Aorta (tissue), 5 donors: ENCODE data around the gene TMCO4. TPM values are rescaled to one million over a fixed set of nuclear protein-coding genes. Genes with fewer than 3 reads are reported as not detected.

Experiments
- ATAC-seq: fragments of 200-7000 bp; cut with Tn5 transposase; one replicate; pipeline ENCODE4 v1.9.1; 2022; ENCODE audit warnings: moderate library complexity; ENCODE audit not compliant: low FRiP score
- DNase-seq, 2 donors: peaks; one replicate each; pipeline ENCODE4 v3.0.0-alpha.2; 2020
- H3K27ac ChIP-seq, 2 donors: one replicate each; pipeline ENCODE4 v1.5.1; 2013; ENCODE audit warnings: low read length in 2 of 2, mild to moderate bottlenecking in 2 of 2, moderate library complexity in 2 of 2, control low read depth in 1 of 2, inconsistent platforms in 1 of 2, low read depth in 1 of 2
- H3K27me3 ChIP-seq, 2 donors: one replicate each; pipeline ENCODE4 v1.6.1; 2013; ENCODE audit warnings: control low read depth in 1 of 2, low read length in 1 of 2, mild to moderate bottlenecking in 1 of 2, moderate library complexity in 1 of 2; ENCODE audit not compliant: insufficient read depth in 2 of 2, control insufficient read depth in 1 of 2
- H3K36me3 ChIP-seq, 2 donors: one replicate each; pipeline ENCODE4 v1.6.1; 2013; ENCODE audit warnings: control low read depth in 1 of 2, low read length in 1 of 2, mild to moderate bottlenecking in 1 of 2; ENCODE audit not compliant: insufficient read depth in 2 of 2, control insufficient read depth in 1 of 2
- H3K4me1 ChIP-seq, 2 donors: one replicate each; pipeline ENCODE4 v1.6.1; 2013; ENCODE audit warnings: low read length in 2 of 2, control low read depth in 1 of 2, mild to moderate bottlenecking in 1 of 2, moderate library complexity in 1 of 2; ENCODE audit not compliant: insufficient read depth in 2 of 2, control insufficient read depth in 1 of 2
- H3K4me3 ChIP-seq, 2 donors: one replicate each; pipeline ENCODE4 v1.5.1; 2013; ENCODE audit warnings: low read length in 2 of 2, control low read depth in 1 of 2, mild to moderate bottlenecking in 1 of 2
- H3K9me3 ChIP-seq: one replicate; pipeline ENCODE4 v1.6.1; 2013; ENCODE audit warnings: mild to moderate bottlenecking, low read length; ENCODE audit not compliant: control insufficient read depth
- WGBS, 2 donors: extraction: QIAGEN DNeasy Blood & Tissue Kit; methylation state at CpG; one replicate each; pipeline ENCODE4 v1.1.7; 2013; 5-methylcytosine and 5-hydroxymethylcytosine counted together
- intact Hi-C, 2 donors: fragments of 100-400 bp; cut with DNase I; formaldehyde crosslinking; loops; one replicate each; pipeline versions ENCODE4 v1.14.2 to v1.15.0; 2022
- polyA plus RNA-seq, 2 donors: library from polyadenylated mRNA; stranded (reverse); fragments of 200-250 nt; gene quantifications; one replicate each; pipeline ENCODE4 v1.2.3, GENCODE V29; 2013
- total RNA-seq, 2 donors: library from RNA; stranded (reverse); fragmentation: NEBNext Ultra II Directional; extraction: Animal tissue kit (Norgen Biotek cat#: 25700); gene quantifications; one replicate each; pipeline ENCODE4 v1.2.1, GENCODE V29; 2021
- donor health status: healthy with polysubstance abuse.
- donor health status: Bipolar disorder and iron deficiency.
- donor health status: DM: no; HTN: no; CAD: no.
- donor health status: DM: no; HTN: no; CAD: no.
- donor health status: DM: yes; HTN: yes; CAD: no.

TMCO4 gene
- total and polyA plus RNA-seq, 4 donors = 18.7 to 37.1 (median 27.9) TPM

- no peak for ATAC-seq
- 80 to 93% methylated on average over 4 of the region's 4 CpGs for WGBS, 2 donors
- H3K9me3 ChIP-seq = peaks cover 2% of the 10 kb centered on the region
Observed at GRCh38 chr1:19835578-19835977, 35.9 kb upstream of the TMCO4 start.

GRCh38 chr1:19831441-19831840 lies 31.7 kb upstream of the TMCO4 start:
- no peak for ATAC-seq
- 76 to 82% methylated on average over 3 of the region's 3 CpGs for WGBS, 2 donors
- Histone ChIP-seq H3K9me3 (peaks cover 2% of the 10 kb centered on the region), H3K36me3 (no peaks in the 10 kb centered on the region), H3K4me1 (no peaks in the 10 kb centered on the region), H3K4me3 (no peak overlapping the region), H3K27me3 (no peaks in the 10 kb centered on the region), H3K27ac (no peak overlapping the region)
- no peak for DNase-seq
- intact Hi-C loops = no loop called here

More at GRCh38 chr1:19835578-19835977, 35.9 kb upstream of the TMCO4 start:
- no peak for DNase-seq
- H3K4me3 ChIP-seq = no peak overlapping the region
- H3K4me1 ChIP-seq = no peaks in the 10 kb centered on the region
- H3K27me3 ChIP-seq = no peaks in the 10 kb centered on the region
- H3K27ac ChIP-seq = no peak overlapping the region
- intact Hi-C loops = no loop called here
- no peaks in the 10 kb centered on the region for H3K36me3 ChIP-seq

- no peak for DNase-seq
- Histone ChIP-seq H3K4me1 (peaks cover 5 to 6% of the 10 kb centered on the region in 2 donors), H3K36me3 (no peaks in the 10 kb centered on the region), H3K27me3 (no peaks in the 10 kb centered on the region), H3K9me3 (peaks cover 2% of the 10 kb centered on the region), H3K4me3 (no peak overlapping the region), H3K27ac (no peak overlapping the region)
- intact Hi-C loops = no loop called here
- no peak for ATAC-seq
- WGBS, 2 donors = 79 to 87% methylated on average over 3 of the region's 3 CpGs
Observed at GRCh38 chr1:19828546-19828945, 28.8 kb upstream of the TMCO4 start.

GRCh38 chr1:19825298-19825697 lies 25.6 kb upstream of the TMCO4 start:
- H3K4me1 ChIP-seq = peaks cover 5 to 6% of the 10 kb centered on the region in 2 donors
- no peaks in the 10 kb centered on the region for H3K9me3 ChIP-seq
- H3K36me3 ChIP-seq = no peaks in the 10 kb centered on the region
- no peak overlapping the region for H3K4me3 ChIP-seq
- ATAC-seq (no peak), DNase-seq (no peak)
- intact Hi-C loops = no loop called here
- no peak overlapping the region for H3K27ac ChIP-seq
- WGBS, 2 donors = 32 to 37% methylated on average over 6 of the region's 6 CpGs
- no peaks in the 10 kb centered on the region for H3K27me3 ChIP-seq

- Histone ChIP-seq H3K4me1 (peaks cover 5 to 6% of the 10 kb centered on the region in 2 donors), H3K4me3 (no peak overlapping the region), H3K36me3 (no peaks in the 10 kb centered on the region), H3K9me3 (no peaks in the 10 kb centered on the region), H3K27ac (no peak overlapping the region), H3K27me3 (no peaks in the 10 kb centered on the region)
- intact Hi-C loops = no loop called here
- DNase-seq = no peak
- no peak for ATAC-seq
- WGBS, 2 donors = 42 to 43% methylated on average over 4 of the region's 4 CpGs
Observed at GRCh38 chr1:19824541-19824940, 24.8 kb upstream of the TMCO4 start.

GRCh38 chr1:19824036-19824435 lies 24.3 kb upstream of the TMCO4 start:
- no peak overlapping the region for H3K27ac ChIP-seq
- DNase-seq = no peak
- intact Hi-C loops = no loop called here

GRCh38 chr1:19819701-19820100 lies 20.0 kb upstream of the TMCO4 start:
- 77 to 83% methylated on average over 5 of the region's 5 CpGs for WGBS, 2 donors
- intact Hi-C loops = no loop called here
- H3K4me3 ChIP-seq = no peak overlapping the region
- H3K4me1 ChIP-seq = peaks cover 5 to 6% of the 10 kb centered on the region in 2 donors
- H3K9me3 ChIP-seq = no peaks in the 10 kb centered on the region
- H3K27me3 ChIP-seq = no peaks in the 10 kb centered on the region
- no peak for ATAC-seq
- no peak overlapping the region for H3K27ac ChIP-seq
- H3K36me3 ChIP-seq = no peaks in the 10 kb centered on the region
- DNase-seq = no peak

More at GRCh38 chr1:19824036-19824435, 24.3 kb upstream of the TMCO4 start:
- Histone ChIP-seq H3K4me3 (no peak overlapping the region), H3K4me1 (peaks cover 5 to 6% of the 10 kb centered on the region in 2 donors), H3K36me3 (no peaks in the 10 kb centered on the region), H3K27me3 (no peaks in the 10 kb centered on the region), H3K9me3 (no peaks in the 10 kb centered on the region)
- ATAC-seq = no peak
- WGBS, 2 donors = 92 to 93% methylated on average over 5 of the region's 5 CpGs

GRCh38 chr1:19818324-19818723 lies 18.6 kb upstream of the TMCO4 start:
- 95% methylated on average over 3 of the region's 3 CpGs for WGBS, 2 donors
- H3K4me1 ChIP-seq = no peaks in the 10 kb centered on the region
- H3K4me3 ChIP-seq = no peak overlapping the region
- ATAC-seq (no peak), DNase-seq (no peak)
- intact Hi-C loops = no loop called here
- H3K9me3 ChIP-seq = no peaks in the 10 kb centered on the region
- H3K27me3 ChIP-seq = no peaks in the 10 kb centered on the region
- no peak overlapping the region for H3K27ac ChIP-seq
- no peaks in the 10 kb centered on the region for H3K36me3 ChIP-seq

- no peaks in the 10 kb centered on the region for H3K4me1 ChIP-seq
- WGBS, 2 donors = 32 to 35% methylated on average over 5 of the region's 5 CpGs
- H3K27me3 ChIP-seq = no peaks in the 10 kb centered on the region
- ATAC-seq (no peak), DNase-seq (no peak)
- H3K36me3 ChIP-seq = no peaks in the 10 kb centered on the region
- H3K27ac ChIP-seq = no peak overlapping the region
- H3K4me3 ChIP-seq = no peak overlapping the region
- intact Hi-C loops = no loop called here
- no peaks in the 10 kb centered on the region for H3K9me3 ChIP-seq
Observed at GRCh38 chr1:19817160-19817559, 17.4 kb upstream of the TMCO4 start.
